ENCODE measurements around the gene LGR5.
"Not testable (repeated sequence)": the region's sequence is repeated elsewhere in the genome, so short reads cannot be mapped to it uniquely, and the experiment has no call there.

LGR5 gene

DNA sequence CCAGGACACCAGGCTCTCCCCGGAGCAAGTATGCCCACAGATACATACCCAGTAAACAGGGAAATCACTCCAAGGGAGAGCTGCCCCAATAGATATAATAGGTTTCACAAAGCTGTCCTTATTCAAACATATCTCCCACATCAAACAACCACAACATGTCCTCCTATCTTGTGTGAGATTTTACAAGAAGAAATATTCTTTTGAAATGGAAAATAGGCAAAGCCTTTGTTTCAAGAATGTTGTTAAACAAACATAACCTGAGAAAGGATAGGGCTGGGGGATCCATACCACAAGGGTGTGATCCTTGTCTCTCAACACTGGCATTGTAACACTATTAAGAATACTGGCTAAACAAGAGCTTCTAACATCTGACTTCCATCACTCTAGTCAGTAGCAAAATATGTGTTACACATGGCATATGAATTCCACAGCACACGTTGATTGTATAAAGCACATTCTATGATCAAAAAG, 32.9 kb downstream of the LGR5 start:
- no peak for DNase-seq (ENCODE audit: low read depth in 4 of 4, low spot score in 1 of 4)

- DNase-seq (ENCODE audit: low read depth in 4 of 4, low spot score in 1 of 4), result no peak
Observed at GRCh38 chr12:71474791-71475190, 35.2 kb downstream of the LGR5 start.

DNA sequence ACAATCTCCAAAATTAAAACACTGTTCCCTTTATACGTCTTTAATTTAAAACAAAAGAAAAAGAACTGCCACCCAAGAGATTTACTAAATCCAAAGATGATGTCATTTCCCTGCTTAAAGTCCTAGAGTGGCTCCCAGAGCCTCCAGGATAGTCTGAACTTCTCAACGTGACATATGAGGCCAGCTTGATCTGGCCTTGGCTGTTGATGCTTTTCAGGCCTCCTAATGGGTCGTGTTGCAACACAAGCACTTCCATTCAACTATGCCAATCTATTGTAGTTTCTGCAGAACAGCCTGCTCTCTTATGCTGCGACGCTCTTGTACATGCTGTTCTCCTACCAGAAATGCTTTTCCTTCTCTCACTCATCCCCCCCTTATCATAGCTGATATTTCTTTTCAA, 35.7 kb downstream of the LGR5 start:
- DNase-seq (ENCODE audit: low read depth in 4 of 4, low spot score in 1 of 4), result no peak

DNA sequence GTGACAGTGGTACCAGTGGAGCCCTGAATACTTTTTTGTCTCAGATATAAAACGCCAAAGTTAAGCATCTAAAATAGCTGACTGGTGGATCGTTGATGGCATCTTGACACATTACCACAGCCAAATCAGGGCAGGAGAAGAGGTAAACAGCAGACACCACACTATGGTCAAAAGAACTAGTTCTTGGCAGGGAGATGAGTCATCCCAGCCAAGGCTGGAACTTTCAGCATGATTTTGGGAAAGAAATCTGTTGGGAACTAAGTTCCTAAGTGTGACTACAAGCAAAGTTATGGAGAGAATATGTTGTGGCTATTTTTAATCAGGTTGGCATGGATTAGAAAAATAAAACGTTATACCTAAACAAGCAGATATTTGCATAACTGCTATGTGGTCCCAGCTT, 36.9 kb downstream of the LGR5 start:
- no peak for DNase-seq (ENCODE audit: low read depth in 4 of 4, low spot score in 1 of 4)

DNA sequence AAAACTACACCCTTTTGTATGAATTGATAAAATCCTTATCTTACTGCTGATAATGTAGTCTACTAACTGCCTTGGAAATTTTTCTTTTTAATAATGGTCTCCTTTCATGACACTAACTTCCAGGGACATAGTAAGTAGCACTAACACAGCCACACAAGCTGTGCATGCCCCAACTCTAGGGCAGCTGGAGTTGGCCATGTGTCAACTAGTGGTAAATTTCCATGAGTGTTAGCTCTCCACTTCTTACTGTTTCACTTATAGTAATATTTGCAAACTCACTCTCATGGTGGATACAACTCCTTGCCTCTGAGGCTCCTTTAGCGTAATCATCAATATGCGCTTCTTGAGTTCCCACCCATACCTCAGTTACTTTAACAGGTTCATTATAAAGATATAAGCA, 38.0 kb downstream of the LGR5 start:
- no peak for DNase-seq (ENCODE audit: low read depth in 4 of 4, low spot score in 1 of 4)

GRCh38 chr12:71478270-71478669, 38.7 kb downstream of the LGR5 start:
- DNase-seq (ENCODE audit: low read depth in 4 of 4, low spot score in 1 of 4), result no peak

DNA sequence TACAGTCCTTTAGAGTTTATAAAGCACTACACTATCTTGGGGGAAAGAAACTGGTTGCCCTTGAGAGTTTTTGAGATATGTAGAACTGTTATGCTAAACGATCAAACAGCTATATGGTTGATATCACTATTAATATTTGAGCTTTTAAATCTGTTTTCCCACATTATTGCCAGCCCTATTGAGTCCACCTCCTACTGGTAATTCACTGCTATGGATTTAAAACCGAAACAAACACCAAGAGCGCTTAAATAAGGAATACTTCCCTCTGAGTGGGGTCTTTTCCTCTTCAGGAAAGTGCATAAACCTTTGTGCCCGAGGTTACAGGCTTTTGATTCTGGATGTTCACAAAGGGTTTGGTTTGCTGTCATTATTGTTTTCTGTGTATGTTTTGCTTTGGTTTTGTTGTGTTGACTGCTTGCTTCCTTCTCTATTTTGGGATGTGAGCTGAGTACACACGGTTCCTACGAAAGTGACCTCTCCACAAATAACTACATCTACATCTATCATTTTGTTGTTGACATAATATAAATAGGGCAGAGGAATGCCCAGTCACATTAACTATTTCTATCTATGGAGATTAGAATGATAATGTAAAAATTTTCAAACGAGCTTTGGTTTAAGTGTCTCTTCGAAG, 44.8 kb downstream of the LGR5 start:
- no peak for DNase-seq (ENCODE audit: low read depth in 4 of 4, low spot score in 1 of 4)

- not testable (repeated sequence) for DNase-seq (ENCODE audit: low read depth in 4 of 4, low spot score in 1 of 4)
Observed at GRCh38 chr12:71490844-71491243, 51.2 kb downstream of the LGR5 start.

- no peak for DNase-seq (ENCODE audit: low read depth in 4 of 4, low spot score in 1 of 4)
Observed at GRCh38 chr12:71492604-71493003, 53.0 kb downstream of the LGR5 start.

DNA sequence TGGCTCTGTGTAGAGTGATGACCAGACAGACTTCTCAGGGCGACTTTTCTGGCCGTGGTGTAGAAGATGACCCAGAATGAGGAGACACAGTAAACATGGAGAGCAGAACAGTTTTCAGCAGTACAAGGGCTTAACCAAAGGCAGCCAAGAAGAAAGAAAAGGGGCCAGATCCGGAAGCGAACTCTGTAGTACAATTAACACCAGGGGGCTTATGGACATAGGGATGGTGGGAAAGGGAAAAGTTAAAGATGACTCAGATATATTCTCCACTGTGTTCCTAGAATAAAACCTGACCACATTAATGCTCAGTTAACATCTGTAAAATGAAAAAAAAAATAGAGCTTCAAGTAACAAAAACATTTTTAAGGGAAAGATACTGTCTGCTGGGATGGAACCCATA, 60.2 kb downstream of the LGR5 start:
- DNase-seq (ENCODE audit: low read depth in 4 of 4, low spot score in 1 of 4), result no peak

DNA sequence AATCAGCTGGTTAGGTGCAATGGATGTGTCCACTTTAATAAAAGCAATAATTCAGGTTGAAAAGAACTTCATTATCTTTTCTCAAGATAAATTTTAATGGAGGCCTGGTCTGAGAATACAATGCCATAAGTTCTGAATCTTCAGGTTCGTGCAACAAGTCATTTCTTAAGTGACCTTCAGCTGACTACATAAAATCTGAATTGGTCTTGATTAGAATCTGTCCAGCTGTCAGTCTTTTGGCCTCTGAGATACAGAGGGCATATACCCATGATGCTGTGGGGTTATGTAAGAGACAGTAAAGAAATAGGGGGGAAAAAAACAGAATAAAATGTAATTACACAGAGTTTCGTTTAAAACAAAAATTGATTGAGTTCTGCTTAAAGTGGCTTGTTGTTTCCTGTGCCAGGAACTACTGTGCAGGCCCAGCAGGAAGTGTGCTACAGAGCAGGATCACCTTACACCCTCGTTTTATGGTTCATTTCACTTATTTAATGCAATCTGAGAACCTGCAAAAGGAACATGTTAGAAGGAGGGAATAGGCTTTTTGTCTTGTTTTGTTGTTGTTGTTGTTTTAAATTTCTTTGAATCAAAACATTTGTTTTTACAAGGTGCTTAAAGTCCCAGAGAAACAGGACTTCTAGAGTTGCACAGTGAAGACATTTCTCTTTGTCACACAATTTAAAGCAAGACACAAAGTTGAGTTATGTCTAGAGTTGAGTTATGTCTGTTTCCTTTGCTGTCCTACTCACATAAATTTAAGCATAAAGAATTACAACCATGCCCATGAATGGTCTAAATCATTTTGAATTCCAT, 64.2 kb downstream of the LGR5 start:
- DNase-seq (ENCODE audit: low read depth in 4 of 4, low spot score in 1 of 4), result no peak

DNA sequence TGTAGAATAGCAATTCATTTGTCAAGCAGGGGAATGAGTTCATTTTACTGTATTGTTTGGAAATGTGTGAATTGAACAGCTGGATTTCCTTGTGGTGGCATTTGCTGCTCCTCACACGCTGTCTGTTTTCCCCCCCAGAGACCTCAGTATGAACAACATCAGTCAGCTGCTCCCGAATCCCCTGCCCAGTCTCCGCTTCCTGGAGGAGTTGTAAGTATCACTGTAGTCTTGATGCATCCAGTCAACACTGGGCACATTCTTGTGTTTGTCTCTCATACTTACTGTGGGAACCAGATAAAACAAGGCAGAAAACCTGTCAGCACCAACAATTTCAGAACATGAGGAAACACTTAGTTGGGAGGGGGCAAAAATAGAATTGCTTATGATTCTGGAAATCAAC, 64.9 kb downstream of the LGR5 start:
- DNase-seq (ENCODE audit: low read depth in 4 of 4, low spot score in 1 of 4), result no peak

DNA sequence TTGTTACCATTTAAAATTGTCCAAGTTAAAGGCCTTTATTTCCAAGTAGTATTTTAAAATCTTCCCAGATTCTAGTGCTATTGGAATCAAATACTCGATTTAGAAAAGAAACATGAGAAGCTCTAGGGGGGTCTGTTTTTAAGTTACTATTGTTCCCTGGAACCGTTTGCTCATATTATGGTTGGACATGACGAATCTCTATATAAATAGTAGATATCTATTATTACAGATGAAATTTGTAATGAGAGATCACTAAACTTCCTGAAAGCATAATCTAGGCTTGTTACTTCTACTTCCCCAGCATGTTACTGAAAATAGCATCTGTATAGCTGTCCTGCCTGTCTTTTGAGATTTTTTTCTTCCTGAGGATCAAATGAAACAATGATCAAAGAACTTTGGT, 70.1 kb downstream of the LGR5 start:
- no peak for DNase-seq (ENCODE audit: low read depth in 4 of 4, low spot score in 1 of 4)

GRCh38 chr12:71517145-71517846, 77.7 kb downstream of the LGR5 start:
- DNase-seq (ENCODE audit: low read depth in 4 of 4, low spot score in 1 of 4), result no peak

GRCh38 chr12:71521125-71521524, 81.5 kb downstream of the LGR5 start:
- no peak for DNase-seq (ENCODE audit: low read depth in 4 of 4, low spot score in 1 of 4)

DNA sequence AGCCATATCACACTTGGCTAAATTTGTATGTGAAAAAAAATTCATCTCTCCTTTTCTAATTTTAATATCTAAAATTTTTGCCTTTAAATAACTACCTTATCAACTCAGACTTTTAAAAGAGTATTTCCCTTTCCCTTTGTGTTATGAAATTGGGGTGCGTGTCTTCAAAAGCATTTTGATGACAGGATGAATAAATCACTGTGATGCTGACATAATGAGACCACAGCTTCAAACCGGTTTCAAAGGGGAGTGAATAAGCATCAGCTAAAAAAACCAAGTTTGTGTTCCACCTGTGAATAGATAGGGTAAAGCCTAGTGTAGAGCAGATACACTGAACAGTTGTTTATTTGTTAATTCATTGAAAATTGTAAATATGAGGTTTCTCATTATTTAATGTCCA, 85.0 kb downstream of the LGR5 start:
- no peak for DNase-seq (ENCODE audit: low read depth in 4 of 4, low spot score in 1 of 4)

DNA sequence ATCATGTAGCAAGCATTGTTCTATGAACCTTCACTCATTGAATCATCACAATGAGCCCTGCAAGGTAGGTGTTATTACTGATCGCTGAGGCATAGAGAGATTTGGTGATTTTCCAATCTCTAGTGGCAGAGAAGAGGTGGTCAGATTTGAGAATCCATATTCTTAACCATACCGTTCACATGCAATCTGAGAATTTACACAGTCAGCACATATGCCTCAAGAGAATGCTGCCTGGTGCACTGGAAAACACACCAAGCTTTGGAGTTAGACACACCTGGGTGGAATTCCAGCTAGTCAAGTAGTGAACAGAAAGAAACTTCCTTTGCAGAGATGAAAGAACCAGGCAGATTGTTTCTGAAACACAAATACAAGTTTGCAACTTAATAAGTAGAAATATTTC, 94.1 kb downstream of the LGR5 start:
- no peak for DNase-seq (ENCODE audit: low read depth in 4 of 4, low spot score in 1 of 4)

GRCh38 chr12:71536279-71536938, 96.8 kb downstream of the LGR5 start:
- DNase-seq (ENCODE audit: low read depth in 4 of 4, low spot score in 1 of 4), result no peak

GRCh38 chr12:71536939-71537622, 97.5 kb downstream of the LGR5 start:
- DNase-seq (ENCODE audit: low read depth in 4 of 4, low spot score in 1 of 4), result no peak

- DNase-seq (ENCODE audit: low read depth in 4 of 4, low spot score in 1 of 4), result no peak
Observed at GRCh38 chr12:71538807-71539206, 99.2 kb downstream of the LGR5 start.

GRCh38 chr12:71541583-71541982, 102.0 kb downstream of the LGR5 start:
- DNase-seq (ENCODE audit: low read depth in 4 of 4, low spot score in 1 of 4), result no peak
